Dermis blood vessel endothelial cell (primary cell): Measurements from ENCODE around the gene SLC16A3. TPM values are rescaled to one million over a fixed set of nuclear protein-coding genes. Genes with fewer than 3 reads are reported as not detected.
"Not testable (repeated sequence)": the region's sequence is repeated elsewhere in the genome, so short reads cannot be mapped to it uniquely, and the experiment has no call there.

Source experiments
- DNase-seq: peaks from one replicate; pipeline ENCODE4 v3.0.0; 2010
- total RNA-seq: library from RNA; depleted of rRNA; stranded (reverse); fragments of >200 nt; gene quantifications from 2 replicates; pipeline ENCODE4 v1.2.3, GENCODE V29; 2014

SLC16A3 gene
- 99.4 and 121 TPM in 2 replicates for total RNA-seq

DNA sequence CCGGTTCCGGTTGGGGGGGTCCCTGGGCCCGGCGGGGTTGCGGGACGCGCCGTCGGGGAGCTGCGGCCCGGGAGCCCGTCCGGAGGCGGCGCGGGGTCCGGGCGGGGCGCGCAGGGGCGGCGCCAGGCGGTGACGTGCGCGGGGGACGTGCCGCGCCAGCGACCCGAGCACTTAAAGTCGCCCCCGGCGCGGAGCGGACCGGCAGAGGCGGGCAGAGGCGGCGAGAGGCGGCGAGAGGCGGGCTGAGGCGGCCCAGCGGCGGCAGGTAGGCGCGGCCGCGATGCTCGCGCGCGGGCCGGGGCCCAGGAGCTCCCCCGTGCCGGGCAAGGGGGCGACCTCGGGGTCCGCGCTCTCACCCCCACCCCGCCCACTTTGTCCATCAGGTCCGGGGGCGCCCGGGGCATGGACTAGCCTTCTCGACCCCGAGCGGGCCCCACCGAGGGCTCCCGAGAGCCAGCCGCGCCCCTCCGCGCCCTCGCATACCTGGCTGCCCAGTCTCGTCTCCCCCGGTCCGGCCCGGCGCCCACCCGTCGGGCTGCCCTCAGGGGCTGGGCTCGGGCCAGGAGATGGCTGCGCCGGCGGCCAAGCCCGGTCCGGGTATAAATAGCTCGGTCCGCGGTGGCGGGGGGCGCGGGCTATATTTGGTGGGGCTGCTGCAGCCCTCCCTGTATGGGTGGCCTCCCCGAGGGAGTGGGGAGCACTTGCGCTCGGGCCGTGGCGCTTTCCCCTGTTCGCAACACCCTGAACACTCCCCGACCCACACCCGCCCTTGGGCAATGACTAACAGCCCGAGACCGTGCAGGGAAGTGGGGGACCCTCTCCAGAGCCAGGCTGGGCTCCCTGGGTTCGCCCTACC, at the start of gene SLC16A3:
Gene SLC16A3 (plus strand): TSS at position 201 of the 856 bp plus-strand sequence. CDS start 6,967 bp downstream, outside the sequence.
- peak; percentile 81 for DNase-seq

DNA sequence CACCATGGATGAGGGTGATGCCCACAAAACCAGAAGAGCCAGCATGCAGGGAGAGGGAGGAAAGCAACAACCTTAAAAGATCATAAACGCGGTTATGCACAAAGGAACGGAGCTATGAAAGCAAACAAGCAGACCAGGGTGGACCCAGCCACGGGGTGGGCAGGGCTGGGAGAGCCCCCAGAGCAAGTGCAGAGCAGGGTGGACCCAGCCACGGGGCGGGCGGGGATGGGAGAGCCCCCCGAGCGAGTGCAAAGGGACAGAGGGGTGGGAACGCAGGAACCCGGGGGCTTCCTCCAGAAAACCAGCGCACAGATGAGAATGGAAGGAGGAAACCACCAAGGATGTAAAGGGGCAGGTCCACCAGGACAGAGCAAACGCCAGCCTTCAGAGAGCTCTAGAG, 49.4 kb upstream of the SLC16A3 start:
- no peak for DNase-seq

DNA sequence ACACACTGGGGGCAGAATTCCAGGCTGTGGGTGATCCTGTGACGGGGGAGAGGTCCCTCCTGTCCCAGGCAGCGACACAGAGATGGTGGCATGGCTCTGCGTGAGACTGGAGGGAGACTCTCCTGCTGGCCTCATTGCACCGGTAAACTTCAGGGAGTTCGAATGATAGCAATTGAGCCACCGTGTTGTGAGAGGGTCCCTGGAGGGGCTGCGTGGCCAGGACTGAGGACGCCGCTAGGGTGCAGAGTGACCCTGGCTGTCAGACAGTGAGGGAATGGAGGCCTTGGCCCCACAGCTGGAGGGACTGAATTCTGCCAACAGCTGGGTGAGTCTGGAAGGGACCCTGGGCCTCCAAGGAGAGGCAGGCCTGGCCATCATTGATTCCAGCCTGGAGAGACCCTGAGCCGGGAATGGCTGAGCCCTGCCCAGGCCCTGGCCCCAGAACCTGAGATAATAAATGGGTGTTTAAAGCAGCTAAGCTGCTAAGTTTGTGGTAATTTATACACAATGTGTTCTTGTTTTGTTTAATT, 48.8 kb upstream of the SLC16A3 start:
- no peak for DNase-seq

- no peak for DNase-seq
These were observed 47.9 kb upstream of the SLC16A3 start for GRCh38 chr17:82180776-82181528.

- DNase-seq, result no peak
These were observed 44.1 kb upstream of the SLC16A3 start for GRCh38 chr17:82184761-82185160.

DNA sequence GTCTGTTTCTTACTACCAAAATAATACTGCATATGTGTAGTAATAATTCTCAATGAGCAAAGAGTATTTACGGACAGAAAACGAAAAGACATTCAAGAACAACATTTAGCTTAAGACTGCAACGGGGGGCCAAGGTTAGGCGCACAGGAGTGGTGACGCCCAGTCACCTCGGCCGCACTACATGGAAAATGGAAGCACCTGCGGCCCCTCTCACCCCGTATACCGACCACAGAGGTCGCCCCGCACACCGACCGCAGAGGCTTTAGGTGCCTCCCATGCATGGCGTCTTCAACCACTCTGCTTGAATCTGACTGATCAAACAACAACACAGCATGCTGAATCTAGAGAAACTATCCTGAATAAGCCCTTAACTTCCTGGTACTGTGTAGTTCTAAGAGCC, 42.6 kb upstream of the SLC16A3 start:
- DNase-seq, result no peak

- no peak for DNase-seq
These were observed 41.3 kb upstream of the SLC16A3 start for GRCh38 chr17:82187500-82187899.

DNA sequence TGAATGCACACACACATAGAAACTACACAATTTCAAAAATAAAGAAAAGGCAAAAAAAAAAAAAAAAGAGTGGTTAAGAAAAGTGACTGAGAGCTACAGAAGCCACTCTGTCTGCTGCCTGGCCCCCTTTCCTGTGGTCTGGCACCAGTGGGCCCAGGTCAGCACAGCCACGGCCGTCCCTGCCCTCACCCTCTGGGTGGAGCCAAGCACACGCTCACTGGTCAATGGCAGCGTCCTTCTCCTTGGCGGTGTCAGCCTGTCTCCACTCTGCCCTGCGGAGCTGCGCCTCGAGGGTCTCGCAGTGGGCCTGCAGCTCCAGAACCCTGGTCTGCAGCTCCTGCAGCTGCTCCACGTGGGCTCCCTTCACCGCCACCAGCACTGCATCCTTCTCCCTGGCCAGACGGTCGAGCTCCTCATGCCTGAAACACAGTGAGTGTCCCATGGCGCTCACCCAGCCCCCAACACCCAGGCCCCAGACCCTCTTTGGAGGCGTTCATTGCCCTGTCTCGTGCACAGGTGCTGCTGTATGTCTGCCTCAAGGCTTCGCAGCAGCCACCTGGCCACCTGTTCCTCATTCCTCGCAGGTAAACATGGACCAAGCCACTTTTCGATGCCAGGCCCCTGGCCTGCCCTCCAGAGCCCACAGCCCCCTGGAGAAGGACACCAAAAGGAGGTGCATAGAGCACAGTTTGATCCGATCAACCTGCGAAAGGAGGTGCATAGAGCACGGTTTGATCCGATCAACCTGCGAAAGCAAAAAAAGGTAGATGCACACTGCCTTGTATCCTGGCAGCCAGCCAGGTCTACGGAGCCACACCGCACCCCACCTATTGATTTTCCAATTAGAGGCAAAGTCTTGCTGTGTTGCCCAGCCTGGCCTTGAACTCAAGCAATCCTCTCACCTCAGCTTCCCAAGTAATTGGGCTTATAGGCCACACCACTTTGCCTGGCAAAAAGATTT, 40.6 kb upstream of the SLC16A3 start:
- no peak for DNase-seq

- DNase-seq, result not testable (repeated sequence)
These were observed 35.8 kb upstream of the SLC16A3 start for GRCh38 chr17:82193050-82193449.

DNA sequence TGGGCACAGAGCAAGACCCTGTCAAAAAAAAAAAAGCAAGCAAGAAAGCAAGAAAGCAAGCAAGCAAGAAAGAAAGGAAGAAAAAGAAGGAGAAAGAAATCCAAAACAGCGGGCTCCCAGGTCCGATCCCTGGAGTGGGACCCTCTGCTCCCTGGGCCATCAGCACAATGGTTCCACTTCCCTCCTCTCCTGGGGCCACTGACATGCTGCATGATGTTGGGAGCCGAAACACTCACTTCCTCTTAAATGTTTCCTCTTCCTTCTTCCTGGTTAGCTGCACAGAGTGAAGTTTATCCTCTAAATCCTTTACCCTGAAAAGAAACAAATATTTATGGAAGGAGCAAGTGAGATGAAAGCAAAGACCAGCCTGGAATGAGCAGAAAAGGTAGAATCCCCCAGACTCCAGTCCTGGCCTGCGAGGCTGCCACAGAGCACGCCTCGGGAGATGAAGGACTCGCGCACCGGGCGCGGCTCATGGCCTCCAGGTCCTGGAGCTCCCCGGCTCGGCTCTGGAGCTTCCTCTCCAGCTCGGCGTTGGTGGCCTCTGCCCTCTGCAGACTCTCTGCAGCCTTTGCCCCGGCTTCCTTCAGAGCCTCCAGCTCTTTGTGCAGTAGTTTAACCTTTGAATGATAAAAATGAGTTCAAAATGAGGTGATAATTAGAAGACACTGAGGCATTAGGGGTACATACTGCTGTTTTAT, 35.2 kb upstream of the SLC16A3 start:
- DNase-seq, result no peak

- no peak for DNase-seq
These were observed 34.1 kb upstream of the SLC16A3 start for GRCh38 chr17:82194765-82195164.

GRCh38 chr17:82195675-82196672, 32.9 kb upstream of the SLC16A3 start:
- no peak for DNase-seq

- DNase-seq, result no peak
These were observed 30.8 kb upstream of the SLC16A3 start for GRCh38 chr17:82198092-82198491.

DNA sequence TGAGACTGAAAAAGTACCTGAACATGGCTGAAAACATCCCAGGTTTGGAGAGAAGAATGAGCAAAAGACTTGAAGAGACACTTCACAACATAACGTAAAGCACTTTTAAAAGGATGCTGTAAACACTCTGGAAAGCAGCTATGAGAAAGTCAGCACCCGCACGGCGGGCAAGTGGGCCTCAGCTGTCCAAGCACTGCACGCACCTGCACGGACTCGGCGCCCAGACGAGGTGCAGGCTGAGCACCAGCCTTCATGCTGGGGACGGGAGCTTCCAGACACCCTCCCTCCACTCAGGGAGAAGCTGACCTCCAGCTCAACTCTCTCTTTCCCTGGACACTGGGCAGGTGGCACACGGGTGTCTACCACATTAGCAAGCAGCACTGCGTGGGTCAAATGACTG, 29.3 kb upstream of the SLC16A3 start:
- no peak for DNase-seq

- no peak for DNase-seq
These were observed 28.7 kb upstream of the SLC16A3 start for GRCh38 chr17:82200135-82200534.

GRCh38 chr17:82200743-82201497, 27.9 kb upstream of the SLC16A3 start:
- DNase-seq, result no peak

- no peak for DNase-seq
These were observed 27.3 kb upstream of the SLC16A3 start for GRCh38 chr17:82201498-82201910.

GRCh38 chr17:82202981-82203380, 25.9 kb upstream of the SLC16A3 start:
- DNase-seq, result peak; percentile 51

DNA sequence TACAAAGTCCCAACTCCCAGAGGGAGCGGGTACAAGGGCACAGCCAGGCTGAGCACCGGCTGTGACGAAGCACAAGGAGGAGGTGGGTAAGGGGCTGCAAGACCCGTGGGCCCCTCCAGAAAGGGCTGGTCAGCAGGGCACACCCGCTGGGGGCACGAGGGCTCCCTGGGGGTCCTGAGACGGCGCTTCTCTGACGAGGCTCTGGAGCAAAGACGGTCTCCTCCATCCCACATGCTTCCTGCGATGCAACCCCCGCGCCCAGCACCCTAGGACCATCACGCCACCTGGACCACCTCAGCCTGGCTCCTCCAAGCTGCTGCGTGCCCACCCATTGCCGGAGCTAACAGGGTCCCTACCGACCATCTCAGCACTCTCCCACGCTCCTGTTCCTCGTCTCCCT, 24.9 kb upstream of the SLC16A3 start:
- no peak for DNase-seq
